Thyroid gland (tissue), 4 donors: ENCODE measurements around the gene NDUFS4.

Source experiments
- CTCF ChIP-seq, 6 experiments: fragments of 200-600 bp in 3 of 6; fragments of 450-650 bp in 3 of 6; sonication (generic) in 3 of 6; IDR thresholded peaks; one replicate each; pipeline ENCODE4 v1.5.1; 2016 to 2019; ENCODE audit warnings: antibody characterized with exemption in 6 of 6, mild to moderate bottlenecking in 2 of 6, inconsistent platforms in 1 of 6, moderate library complexity in 1 of 6
- POLR2A ChIP-seq, 2 donors: fragments of 450-650 bp; IDR thresholded peaks; one replicate each; pipeline ENCODE4 v1.6.1; 2017; ENCODE audit warnings: antibody characterized with exemption in 2 of 2, mild to moderate bottlenecking in 2 of 2, moderate library complexity in 1 of 2

GRCh38 chr5:53569453-53569852 lies 9.0 kb downstream of the NDUFS4 start:
- TF ChIP-seq POLR2A (IDR thresholded peaks at IDR 0.05), result no peak
- TF ChIP-seq CTCF (IDR thresholded peaks at IDR 0.05), result no peak
